Measurements from ENCODE around the gene THSD7B.
"Not testable (repeated sequence)": the region's sequence is repeated elsewhere in the genome, so short reads cannot be mapped to it uniquely, and the experiment has no call there.

Gene THSD7B

DNA sequence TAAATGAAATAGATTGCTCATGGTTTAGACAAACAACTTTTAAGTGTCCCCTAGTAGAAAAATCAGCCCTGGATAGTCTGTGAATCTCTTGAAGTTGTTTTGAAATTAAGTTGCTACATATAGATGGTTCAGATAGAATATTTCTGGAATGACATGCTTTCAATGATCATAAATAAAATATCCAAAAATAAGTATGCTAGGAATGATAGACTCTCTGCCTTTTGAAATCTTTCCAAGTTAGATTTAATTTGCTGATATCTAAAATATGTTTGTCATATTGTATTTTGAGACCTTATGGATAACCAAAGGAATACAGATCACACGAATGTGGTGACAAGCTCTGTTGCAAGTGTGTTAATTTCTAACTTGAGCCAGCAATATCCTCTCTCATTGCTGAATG is 488.7 kb downstream of the THSD7B start:
- no peak for DNase-seq (ENCODE audit: low spot score)

GRCh38 chr2:137255345-137255744 is 490.0 kb downstream of the THSD7B start:
- DNase-seq (ENCODE audit: low spot score), result no peak

GRCh38 chr2:137255990-137256389 is 490.6 kb downstream of the THSD7B start:
- DNase-seq (ENCODE audit: low spot score), result no peak

DNA sequence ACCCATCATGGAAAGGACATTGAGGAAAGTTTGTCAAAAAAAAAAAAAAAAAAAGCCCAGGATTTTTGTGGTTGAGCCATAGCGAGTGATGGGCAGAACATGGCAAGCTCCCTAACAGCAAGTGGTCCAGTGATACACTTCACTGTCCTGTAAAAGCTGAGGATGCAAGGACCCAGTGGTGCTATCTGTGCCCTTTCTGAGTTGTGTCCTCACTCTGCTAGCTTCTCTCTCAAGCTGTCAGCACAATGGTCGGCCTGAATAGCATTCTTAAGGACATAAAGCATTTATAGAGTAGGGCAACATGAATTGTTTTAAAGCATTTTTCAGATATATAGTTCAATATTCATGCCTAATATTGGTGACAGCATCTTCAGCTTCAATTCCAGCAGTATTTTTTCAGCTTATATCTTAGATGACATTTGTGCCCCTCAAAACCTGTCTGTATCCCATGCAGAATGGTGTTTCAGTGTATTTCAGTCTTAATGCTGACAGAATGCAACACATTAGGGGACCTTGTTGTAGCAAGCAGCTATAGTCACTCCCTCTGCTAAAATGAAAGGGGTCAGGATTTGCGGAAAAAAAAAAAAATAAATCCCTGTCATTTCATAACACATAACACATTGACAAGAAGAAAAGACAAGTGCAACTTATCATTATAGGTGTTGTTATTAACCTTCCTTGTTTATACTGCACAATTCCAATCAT is 496.7 kb downstream of the THSD7B start:
- DNase-seq (ENCODE audit: low spot score), result no peak

GRCh38 chr2:137262594-137262993 is 497.2 kb downstream of the THSD7B start:
- no peak for DNase-seq (ENCODE audit: low spot score)

- DNase-seq (ENCODE audit: low spot score), result no peak
These were observed 522.7 kb downstream of the THSD7B start for GRCh38 chr2:137287913-137288639.

- DNase-seq (ENCODE audit: low spot score), result no peak
These were observed 526.7 kb downstream of the THSD7B start for GRCh38 chr2:137291836-137292570.

- DNase-seq (ENCODE audit: low spot score), result no peak
These were observed 533.0 kb downstream of the THSD7B start for GRCh38 chr2:137298377-137298776.

- no peak for DNase-seq (ENCODE audit: low spot score)
These were observed 535.6 kb downstream of the THSD7B start for GRCh38 chr2:137300987-137301386.

DNA sequence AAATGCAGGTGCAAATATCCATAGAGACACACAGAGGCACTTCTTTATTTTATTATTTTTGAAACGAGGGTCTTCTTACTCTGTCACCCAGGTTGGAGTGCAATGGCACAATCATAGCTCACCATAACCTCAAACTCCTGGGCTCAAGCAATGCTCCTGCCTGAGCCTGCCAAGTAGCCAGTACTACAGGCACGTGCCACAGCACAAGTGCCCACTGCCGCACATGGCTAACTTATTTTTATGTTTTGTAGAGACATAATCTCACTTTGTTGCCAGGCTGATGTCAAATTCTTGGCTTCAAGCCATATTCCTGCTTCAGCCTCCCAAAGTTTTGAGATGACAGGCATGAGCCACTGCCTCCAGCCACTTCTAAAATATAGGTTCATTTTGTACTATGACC is 537.6 kb downstream of the THSD7B start:
- DNase-seq (ENCODE audit: low spot score), result no peak

GRCh38 chr2:137316075-137316474 is 550.7 kb downstream of the THSD7B start:
- no peak for DNase-seq (ENCODE audit: low spot score)

GRCh38 chr2:137321566-137321965 is 556.2 kb downstream of the THSD7B start:
- DNase-seq (ENCODE audit: low spot score), result no peak

GRCh38 chr2:137331562-137331961 is 566.2 kb downstream of the THSD7B start:
- not testable (repeated sequence) for DNase-seq (ENCODE audit: low spot score)

DNA sequence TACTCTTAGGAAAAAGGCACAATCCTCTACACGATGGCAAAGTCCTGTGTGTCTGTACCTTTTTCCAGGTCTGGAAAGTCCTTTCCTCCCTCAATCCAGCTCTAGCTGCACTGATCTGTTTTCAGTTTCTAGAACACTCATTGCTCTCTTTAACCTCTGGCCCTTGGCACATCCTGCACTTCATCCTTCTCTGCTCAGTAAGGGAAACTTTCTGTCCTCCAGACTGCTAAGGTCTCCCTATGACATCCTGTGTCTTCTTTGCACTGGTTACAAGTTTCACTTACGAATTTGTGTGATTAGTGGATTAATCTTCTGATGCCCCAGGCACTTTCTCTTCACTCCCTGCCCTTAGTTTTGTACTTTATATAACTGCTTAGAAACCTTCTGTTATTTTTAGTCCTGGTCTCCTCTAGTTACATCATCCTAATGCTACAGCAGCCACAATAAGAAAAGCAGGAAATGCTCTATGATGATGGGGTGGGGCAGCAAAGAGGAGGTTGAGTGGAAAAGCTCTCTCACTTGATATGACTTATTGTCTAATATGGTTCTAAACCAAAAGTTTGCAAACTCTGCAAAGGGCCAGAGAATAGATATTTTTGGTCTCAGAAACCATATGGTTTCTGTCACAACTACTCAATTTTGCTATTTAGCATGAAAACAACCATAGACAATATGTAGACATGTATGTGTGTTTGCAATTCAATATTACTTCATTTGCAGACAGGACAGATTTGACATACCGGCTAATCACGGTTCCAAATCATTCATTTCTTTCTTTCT is 568.2 kb downstream of the THSD7B start:
- no peak for DNase-seq (ENCODE audit: low spot score)

GRCh38 chr2:137336067-137336466 is 570.7 kb downstream of the THSD7B start:
- DNase-seq (ENCODE audit: low spot score), result no peak

DNA sequence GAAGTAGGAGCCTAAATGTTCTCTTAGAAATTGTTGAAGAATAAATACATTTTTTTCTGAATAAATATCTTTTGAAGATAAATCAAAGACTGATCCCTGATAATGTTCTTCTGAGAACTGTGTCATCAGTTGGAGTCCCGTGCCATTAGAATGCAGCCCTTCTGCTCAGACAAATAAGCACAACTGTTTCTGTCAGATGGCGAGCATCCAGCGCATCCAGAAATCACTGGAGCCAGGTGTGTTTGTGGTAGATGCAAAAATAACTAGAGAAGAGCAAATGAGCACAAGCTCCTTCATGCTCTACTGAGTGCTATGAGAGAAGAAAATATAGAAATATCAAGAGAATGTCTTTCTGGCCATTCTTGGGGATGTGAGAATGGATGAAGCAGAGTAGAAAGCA is 573.7 kb downstream of the THSD7B start:
- DNase-seq (ENCODE audit: low spot score), result no peak

DNA sequence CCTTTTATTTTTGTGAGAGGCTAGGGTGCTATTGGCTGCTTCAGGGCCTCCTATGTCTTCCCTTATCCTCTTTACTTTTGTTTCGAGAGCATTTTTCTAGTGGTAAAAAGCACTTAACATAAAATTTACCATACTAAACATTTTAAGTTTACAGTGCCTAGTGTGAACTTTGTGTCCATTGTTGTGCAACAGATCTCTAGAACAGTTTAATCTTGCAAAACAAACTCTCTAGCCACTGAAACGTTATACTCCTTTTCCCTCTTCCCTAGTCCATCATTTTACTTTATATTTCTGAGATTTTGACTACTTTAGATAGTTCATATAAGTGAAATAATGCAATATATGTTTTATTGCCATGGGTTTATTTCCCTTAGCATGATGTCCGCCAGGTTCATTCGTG is 580.6 kb downstream of the THSD7B start:
- DNase-seq (ENCODE audit: low spot score), result no peak

DNA sequence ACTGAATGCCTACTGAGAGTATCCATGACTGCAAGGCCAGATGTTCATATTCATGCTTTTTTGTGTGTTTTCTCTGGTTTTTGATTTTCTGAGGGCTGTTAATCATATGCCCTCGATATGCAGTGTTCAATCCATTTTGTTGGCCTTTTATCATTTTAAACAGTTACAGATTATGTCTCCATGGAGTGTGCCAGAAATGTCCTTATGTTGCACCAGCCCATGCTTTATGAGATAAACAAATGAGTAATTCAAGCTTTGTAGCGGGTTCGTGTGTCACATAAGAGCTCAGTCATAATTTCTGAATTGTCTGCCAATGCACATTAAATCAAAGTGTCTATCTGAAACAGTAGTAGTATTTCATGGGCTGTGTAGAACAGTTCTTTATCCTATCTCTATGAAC is 583.0 kb downstream of the THSD7B start:
- no peak for DNase-seq (ENCODE audit: low spot score)

GRCh38 chr2:137357634-137358033 is 592.3 kb downstream of the THSD7B start:
- no peak for DNase-seq (ENCODE audit: low spot score)

DNA sequence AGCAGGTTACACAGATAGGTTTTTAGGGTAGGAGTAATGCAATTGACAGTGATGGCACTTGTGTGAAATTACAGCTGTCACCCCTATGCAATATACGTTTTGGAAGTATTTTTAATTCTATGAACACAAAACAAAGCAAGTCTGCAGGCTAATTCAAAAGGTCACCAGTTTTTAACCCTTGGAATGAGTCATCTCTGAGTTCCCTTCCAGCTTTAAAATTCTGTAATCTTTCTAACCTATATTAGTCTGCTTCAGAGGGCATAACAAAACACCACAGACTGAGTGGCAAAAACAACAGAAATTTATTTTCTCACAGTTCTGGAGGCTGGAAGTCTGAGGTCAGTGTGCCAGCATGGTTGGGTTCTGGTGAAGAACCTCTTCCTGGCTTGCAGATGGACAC is 602.0 kb downstream of the THSD7B start:
- DNase-seq (ENCODE audit: low spot score), result no peak

GRCh38 chr2:137369106-137369505 is 603.8 kb downstream of the THSD7B start:
- DNase-seq (ENCODE audit: low spot score), result no peak

- DNase-seq (ENCODE audit: low spot score), result no peak
These were observed 613.8 kb downstream of the THSD7B start for GRCh38 chr2:137379186-137379585.

All from HuH-7 (cell line).